Endometrial microvascular endothelial cells (primary cell): Measurements from ENCODE around the gene HOXD8. TPM values are rescaled to one million over a fixed set of nuclear protein-coding genes. Genes with fewer than 3 reads are reported as not detected.

ENCODE experiments used
- in situ Hi-C: cut with HindIII; loops from 2 replicates; pipeline ENCODE4 v1.10.0; 2017; ENCODE audit warnings: low sequenced_read_pairs, low pct_unique_long_range_greater_than_20kb; ENCODE audit errors: inconsistent ontology term
- total RNA-seq: library from RNA; depleted of rRNA; stranded (reverse); fragments of >200 nt; gene quantifications from one replicate; pipeline ENCODE4 v1.2.3, GENCODE V29; 2015; ENCODE audit errors: inconsistent ontology term

Gene HOXD8
- total RNA-seq, 1 donor from 2014 or later = 41.0 TPM

DNA sequence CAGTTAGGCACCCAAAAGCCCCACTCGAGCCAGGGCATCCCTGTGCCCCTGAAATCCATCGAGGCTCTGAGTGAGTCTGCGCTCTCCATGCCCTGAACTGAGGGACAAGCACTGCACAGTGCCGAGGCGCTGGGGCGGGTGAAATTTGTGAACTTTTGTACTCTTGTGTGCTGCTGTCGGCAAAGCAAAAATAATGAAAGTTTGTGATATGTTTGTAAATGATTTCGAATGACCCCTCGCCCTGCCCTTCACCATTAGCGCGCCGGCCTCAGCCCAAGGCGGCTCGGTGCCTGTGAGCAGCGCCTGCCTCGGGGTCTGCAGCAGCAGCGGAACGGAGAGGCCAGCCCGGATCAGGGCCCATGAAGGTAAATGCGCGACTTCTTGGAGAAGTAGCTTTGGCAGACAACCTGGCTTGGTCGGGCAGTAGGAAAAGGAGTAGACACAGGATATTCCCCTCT lies 20.0 kb downstream of the HOXD8 start:
- in situ Hi-C loops = no loop called here

DNA sequence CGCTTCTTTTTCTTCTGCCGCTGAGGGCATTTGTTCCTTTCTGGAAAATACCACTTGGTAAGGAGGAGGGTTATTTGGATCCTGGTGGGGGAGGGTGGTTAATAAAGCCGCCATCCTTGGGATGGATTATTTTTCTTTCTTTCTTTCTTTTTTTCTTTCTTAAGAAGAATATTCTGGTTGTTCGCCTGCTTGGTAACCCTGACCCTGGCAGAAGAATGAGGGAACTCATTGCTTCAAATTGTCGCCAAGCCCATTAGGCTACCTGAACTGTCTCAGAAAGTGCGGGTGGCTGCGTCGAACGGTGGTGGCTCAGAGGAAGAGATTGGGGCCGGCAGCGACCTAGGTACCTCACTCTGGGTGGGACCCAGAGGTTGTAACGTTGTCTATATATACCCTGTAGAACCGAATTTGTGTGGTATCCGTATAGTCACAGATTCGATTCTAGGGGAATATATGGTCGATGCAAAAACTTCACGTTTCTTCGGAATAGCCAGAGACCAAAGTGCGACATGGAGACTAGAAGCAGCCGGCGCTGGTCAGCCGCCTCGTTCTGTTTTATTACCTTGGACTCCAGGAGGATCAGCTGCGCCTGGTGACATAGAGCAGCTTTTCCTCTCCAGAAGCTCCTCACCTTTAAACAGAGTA lies 20.6 kb downstream of the HOXD8 start:
- in situ Hi-C loops = no loop called here

DNA sequence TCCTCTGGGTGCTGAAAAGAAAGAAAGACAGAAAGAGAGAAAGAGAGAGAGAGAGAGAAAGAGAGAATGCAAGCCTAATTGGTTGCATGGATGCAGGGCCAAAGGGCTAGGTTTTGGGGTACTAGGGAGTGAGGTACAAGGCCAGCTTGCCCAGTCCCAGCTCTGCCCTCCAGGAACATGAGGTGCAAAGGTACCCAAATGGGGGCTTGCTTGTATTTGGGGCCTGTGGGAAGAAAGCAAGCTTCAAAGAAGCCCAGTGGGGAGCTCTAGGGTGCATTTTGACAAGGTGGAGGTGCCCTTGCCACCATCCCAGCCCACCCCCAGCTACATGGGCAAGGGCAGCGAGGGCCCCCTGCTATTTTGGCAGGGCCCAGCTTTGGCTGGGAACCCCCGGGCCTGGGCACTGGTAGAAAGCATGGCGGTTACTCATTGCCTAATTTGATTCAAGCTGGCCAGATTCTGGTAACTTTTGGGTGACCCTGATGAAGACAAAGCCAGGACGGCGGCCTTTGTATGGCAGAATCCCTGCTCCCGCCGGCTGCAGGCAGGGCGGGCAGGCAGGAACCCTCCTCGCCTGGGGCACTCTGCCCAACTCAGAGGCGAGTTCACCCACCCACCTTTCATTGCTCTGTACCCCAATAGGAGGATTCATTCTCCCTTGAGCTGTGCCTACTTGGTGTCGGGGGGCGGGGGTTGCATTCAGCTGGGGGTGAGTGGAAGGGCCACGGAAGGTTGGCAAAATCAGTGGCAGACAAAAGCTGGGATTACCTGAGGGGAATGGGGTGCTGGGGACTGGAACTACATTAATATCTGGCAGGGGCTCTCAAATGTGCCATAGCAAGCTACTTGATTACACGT lies 21.3 kb downstream of the HOXD8 start:
- in situ Hi-C loops = no loop called here

DNA sequence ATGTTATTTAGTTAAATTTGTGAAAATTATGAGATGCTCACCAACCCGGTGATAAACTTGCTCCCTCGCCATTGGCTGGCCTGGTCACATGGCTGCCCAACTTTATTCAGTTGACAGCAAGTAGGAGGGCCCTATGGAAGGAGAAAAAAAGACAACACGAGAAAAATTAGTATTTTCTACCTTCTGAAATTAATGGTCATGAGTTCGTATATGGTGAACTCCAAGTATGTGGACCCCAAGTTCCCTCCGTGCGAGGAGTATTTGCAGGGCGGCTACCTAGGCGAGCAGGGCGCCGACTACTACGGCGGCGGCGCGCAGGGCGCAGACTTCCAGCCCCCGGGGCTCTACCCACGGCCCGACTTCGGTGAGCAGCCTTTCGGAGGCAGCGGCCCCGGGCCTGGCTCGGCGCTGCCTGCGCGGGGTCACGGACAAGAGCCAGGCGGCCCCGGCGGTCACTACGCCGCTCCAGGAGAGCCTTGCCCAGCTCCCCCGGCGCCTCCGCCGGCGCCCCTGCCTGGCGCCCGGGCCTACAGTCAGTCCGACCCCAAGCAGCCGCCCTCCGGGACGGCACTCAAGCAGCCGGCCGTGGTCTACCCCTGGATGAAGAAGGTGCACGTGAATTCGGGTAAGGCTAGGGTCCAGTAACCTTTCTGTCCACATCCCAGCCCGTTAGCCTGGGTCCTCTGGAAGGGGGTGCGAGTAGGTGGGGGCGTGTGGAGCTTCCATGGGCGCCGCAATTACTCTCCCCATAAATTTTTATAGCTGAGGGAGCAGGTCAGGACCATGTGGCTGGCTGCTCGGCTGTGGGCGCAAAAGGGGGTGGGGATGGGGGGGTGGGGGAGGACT lies 22.2 kb downstream of the HOXD8 start, which contains the start of gene HOXD4:
TSS of gene HOXD4 (plus strand) at position 109 of the 846 bp plus-strand sequence. CDS start at position 193, 84 bp downstream.
- in situ Hi-C loops = no loop called here

DNA sequence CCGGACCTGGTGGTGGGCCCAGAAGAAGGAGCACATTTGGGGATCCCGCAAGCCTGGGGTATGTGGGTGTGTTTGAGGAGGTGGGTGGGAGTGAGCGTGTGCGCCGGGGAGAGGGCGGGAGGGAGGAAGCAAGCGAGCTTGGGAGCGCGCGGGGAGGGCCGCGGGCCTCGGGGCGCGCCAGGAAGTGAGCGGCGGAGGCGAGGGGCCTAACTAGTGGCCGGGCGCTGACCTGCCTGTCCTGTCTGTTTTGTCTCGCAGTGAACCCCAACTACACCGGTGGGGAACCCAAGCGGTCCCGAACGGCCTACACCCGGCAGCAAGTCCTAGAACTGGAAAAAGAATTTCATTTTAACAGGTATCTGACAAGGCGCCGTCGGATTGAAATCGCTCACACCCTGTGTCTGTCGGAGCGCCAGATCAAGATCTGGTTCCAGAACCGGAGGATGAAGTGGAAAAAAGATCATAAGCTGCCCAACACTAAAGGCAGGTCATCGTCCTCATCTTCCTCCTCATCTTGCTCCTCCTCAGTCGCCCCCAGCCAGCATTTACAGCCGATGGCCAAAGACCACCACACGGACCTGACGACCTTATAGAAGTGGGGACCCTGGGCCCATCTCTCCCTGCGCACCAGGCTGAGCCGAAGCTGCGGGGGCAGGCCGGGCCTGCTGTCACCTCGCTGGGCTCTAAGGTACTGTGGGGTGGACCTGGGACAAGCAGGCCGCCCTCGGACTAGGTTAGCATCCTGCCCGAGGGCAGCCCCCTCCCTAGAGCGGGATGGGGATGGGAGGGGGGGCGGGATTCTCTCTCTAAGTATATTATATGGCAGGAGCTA lies 23.1 kb downstream of the HOXD8 start:
- in situ Hi-C loops = no loop called here

DNA sequence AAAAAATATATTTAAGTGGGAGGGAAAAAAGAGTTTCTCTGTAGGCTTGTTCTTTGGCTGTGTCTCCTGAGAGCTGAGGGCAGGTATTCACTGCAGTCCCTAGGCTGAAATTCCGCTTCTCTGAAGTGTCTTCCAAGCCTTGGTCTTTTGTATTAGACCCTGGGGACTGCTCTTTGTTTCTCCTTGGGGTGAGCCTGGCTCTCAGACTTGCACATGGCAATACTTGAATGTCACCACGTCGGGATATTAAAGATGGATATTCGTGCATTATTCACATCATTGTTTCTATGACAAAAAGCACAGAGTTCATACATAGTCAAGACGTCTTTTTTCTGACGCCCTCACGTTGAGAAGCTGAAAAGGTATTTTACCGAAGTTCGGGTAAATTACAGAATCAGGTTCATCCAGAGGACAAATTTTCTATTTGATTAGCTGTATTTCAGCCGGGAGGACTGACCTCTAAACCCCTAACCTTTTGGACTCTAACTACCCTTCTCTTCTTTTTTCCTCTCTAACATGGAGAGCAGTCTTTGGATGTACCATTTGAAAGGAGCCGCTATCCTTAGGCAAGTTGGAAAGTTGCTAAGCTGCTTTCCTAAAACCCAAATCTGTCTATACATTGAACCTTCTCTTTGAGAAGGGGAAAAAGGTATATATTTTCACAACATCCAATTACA lies 25.2 kb downstream of the HOXD8 start:
- in situ Hi-C loops = no loop called here

DNA sequence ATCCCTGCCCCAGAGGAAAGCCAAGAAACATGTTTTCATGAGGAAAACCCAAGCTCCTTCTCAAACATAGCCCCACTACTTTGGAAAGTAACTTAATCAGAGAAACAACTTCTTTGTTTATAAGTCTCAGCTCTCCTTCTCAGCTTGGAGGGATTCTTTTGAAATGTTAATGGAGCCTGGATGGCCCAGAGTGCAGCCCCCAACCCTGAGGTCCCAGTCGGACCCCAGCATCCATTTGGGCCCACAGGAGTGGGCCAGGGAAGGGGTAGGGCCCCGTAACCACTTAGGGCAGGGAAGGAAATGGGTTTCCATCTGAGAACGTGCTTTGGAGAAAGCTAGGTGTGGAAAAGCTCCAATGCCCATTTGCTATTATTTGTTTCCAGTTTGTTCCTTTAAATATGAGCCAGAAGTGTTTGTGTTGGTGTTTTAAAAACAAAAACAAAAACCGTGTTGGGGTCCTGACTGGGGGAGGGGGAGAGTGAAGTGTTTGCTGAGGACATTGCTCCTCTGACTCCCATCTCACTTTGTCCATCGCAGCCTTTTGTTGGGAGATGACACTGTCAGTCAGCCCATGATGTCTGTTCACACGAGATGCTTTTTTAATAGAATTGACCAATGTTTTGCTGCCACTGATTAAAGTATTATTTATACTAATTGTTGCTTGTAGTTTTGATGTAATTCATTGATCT lies 26.0 kb downstream of the HOXD8 start:
- in situ Hi-C loops = no loop called here

DNA sequence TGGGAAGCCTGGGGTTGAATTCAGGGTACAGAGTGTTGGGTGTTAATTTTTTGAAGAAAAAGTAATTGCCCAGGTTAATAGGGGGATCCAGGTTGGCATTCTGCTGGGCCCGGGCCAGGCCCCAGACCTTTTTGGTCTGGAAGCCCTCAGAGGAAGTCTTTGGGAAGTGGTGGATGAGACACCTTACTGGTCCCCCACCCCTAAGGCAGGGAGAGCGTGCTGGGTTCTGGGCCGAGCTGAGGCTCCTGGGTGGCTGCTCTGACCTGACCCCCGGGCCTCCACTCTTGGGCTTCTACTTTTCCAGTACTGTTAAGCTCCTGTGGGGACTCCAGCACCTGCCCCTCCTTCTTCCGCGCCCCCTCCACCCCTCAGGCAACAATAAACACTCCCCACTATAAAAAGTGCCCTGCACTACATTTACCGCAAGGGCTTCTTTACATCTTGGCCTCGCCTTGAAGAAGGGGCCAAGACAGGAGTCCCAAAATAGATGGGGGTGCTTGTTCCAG lies 26.8 kb downstream of the HOXD8 start:
- in situ Hi-C loops = no loop called here

DNA sequence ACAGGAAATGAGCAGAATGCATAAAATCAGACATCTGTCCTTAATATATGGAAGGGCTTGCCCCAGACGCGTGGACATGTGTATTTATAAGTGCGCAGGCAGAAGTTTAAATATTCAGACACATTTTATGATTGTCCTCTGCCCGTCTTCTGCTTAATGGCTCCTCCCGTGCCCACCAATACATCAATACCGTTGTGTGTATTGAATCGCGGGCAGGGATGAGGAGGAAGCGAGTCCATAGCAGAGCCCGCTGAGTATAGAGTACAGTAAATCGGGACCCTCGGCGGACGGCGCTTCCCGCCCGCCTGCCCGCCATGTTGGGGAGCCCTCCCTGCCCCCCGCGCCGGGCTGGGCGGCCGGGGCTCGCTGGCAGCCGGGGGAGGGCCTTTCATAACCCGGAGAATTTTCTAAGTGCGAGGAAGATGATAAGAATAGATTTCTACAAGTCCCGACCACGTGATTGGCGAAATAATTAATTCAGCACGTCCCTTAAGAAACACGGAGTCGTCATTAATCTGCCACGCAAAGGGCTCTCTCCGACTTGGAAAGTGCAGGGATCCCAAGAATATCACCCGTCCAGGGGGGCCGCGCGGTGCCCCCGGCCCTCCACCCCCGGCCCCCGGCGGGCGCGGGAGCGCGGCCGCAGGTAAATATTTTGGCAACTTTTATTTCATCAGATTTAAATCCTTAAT lies 27.4 kb downstream of the HOXD8 start, which contains the start of gene HOXD3:
TSS of gene HOXD3 (plus strand) at position 501 of the 692 bp plus-strand sequence. CDS start 11,808 bp downstream, outside the sequence.
- in situ Hi-C loops = no loop called here

DNA sequence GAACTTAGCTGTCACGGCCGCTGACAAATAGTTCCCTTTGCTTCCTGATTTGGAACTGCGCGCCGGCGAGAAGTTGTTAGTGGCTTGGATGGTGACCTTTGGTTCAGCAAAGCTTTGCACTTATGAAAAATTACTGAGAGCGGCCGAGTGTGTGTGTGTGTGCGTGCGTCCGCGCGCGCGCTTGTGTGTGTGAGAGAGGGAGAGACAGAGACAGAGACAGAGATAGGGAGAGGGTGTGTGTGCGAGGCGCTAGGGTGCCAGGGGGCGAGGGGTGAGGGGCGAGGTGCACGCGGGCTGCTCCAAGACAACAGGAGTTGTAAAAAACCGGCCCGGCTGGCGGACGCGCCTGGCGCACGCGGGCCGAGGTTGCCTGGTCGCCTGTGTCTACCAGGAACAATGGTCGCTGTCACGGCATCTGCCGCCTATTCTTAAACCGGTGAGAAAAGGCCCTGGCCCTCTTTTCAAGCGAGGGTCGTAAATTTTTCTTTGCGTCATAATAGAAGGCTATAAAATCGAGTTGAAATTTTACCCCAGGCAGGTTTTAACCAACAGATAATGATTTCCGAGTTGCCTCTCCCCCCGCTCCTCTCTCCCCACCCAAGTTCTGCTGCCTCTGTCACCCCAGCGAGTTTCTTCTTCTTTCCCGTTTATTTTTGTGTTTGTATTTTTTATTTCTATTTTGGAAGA lies 28.1 kb downstream of the HOXD8 start:
- in situ Hi-C loops = no loop called here

DNA sequence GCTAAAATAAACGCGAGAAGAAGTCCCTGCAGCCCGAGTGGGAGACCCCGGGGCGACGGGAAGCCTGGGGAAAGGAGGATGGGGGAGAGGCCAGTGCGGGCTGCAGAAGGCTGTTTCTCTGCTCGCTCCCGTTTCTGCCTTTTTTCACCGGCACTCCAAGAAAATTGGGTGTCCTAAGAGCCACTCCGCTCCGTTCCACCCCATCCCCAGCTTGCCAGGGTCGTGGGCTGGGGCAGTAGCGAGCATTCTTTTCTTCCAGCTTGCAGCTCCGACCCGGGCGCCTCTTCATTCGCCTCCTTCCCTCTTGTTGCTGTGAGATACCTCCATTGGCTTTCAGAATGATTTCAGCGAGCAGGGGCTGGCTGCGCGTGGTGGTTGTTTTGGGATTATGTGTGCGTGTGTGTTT lies 28.7 kb downstream of the HOXD8 start:
- in situ Hi-C loops = no loop called here

DNA sequence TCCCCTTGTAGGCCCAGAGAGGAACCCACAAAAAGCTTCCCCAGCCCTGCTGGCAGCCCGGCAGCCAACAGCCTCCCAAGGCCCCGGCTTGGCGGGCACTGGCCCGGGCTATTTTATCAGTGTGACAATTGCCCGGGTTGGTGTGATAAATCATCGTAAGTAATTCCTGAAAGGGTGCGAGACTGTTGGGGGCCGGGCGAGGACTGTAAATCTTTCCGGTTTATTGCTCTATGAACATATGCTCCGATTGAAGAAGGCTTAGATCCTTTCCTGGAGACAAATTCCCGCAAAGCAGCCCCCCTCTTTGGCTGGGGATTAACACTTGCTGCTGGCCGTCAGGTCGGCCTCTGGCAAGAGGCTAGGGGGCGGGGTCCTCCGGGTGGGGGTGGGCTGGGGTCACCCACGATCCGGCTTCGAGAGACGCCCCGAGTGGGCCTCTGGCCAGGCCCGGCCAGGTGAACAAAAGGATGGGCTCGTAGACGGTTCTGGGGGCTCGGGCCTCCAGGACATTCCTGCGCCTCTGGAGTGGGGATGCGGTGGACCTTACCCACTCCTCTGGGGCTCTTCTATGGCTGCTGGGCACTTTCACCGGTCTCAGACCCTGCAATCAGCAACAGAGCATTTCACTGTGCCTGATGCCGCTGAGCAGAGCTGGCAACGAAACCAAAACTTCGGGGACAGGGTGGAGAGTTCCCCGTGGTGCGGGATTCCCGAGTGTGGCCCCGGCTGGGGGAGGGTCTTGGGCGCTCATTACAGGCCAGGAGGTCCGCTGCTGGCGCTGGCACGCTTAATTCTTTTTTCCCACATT lies 29.6 kb downstream of the HOXD8 start:
- in situ Hi-C loops = no loop called here

DNA sequence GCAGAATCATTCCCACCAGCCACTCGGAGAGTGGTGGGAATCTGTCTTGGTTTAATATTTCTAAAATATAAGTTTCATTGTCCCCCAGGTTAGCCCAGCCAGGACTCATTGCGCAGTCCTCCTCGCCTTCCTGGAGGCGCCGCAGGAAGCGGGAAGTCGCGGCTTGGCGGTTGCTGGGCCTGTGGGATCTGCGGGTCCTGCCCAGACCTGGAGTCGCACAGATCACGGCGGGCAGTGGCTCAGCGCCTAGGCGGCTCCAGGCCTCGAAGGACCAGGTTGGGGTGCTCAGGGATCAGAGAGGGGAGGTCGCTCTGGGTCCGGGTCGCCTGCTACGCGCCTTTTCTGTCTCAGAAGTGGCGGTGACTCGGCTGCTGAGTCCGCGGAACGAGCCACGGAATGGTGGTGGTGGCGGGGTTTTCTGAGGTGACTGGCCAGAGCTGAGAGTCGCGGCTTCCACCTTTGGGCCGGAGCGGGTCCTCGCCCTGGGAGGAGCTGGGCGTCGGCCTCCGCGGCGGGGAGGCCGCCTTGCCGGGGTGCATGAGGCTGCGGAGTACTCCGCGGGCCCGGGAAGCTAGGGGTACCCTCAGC lies 30.3 kb downstream of the HOXD8 start:
- in situ Hi-C loops = no loop called here

DNA sequence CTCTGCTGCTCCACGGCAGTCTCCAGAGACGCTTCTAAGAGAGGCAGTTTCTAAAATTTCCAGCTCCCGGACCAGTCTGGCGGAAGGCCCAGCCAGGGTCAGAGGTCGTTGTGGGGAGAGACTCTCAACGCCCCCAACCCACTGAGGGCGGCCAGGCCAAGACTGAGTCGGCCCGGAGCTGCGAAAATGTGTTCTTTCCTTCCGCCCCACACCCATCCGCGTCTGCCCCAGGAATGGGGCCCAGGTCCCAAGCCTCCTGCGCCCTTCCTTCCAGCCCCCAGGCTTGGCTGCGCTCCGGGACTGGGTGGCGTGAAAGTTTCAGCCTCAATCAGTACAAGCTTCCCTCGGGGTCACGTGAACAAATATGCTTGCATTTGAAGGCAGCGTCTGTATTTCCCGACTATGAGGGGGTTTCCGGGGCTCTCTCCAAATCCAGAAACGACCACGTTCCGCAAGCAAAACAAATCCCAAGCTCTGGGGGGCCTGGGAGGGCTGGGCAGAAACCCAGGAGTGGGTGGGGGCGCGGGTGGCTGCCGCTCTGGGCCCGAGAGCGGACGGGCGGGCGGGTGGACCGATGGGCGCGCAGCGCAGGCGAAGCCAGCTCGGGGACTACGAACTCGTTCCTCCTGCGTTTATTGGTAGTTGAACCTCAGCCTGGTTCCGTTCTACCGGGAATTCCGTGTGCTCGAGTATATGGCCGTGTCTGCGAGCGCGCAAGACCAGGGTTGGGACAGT lies 30.9 kb downstream of the HOXD8 start:
- in situ Hi-C loops = no loop called here
